ENCODE data around the gene SLC16A3.

DNA sequence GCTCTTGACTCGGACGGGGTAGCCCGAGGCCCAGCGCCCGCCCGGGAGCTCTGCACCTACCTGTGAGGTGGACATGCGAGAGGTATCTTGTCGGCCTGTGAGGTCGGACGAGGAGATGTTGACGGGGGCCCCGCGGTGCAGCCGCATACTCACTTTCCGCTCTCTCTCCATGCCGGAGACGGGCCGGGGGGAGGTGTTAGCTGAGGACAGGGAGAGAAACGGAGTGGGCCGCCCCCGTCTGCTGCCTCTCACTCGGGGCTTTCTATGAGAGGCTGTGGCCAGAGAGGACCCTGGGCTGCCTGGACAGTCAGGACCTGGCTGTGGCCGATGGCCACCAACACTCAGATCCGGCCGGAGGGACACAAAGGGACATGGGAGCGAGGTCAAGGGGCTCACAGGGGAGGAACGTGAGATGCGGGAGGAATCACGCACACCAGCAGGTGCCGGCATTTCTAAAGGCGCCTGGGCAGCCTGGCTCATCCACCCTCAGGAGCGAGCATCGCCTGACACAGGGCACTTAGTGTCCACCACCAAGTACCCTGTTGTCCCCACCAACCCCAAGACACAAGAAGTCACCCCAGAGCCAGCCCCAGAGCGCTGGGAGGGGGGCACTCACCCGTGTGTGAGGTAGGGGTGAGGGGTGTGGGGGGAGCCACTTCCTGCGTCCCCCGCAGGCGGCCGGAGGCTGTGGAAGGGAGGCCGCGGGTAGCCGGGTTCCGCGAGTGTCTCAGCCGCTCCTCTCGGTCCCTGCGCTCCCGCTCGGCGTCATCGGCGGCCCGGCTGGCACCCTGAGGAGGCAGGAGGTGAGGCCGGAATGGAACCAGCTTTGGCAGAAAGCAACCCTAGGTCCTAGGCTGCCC is 20.2 kb downstream of the SLC16A3 start:
- TF ChIP-seq, protein P1, sequence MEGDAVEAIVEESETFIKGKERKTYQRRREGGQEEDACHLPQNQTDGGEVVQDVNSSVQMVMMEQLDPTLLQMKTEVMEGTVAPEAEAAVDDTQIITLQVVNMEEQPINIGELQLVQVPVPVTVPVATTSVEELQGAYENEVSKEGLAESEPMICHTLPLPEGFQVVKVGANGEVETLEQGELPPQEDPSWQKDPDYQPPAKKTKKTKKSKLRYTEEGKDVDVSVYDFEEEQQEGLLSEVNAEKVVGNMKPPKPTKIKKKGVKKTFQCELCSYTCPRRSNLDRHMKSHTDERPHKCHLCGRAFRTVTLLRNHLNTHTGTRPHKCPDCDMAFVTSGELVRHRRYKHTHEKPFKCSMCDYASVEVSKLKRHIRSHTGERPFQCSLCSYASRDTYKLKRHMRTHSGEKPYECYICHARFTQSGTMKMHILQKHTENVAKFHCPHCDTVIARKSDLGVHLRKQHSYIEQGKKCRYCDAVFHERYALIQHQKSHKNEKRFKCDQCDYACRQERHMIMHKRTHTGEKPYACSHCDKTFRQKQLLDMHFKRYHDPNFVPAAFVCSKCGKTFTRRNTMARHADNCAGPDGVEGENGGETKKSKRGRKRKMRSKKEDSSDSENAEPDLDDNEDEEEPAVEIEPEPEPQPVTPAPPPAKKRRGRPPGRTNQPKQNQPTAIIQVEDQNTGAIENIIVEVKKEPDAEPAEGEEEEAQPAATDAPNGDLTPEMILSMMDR (IDR thresholded peaks at IDR 0.05; ENCODE audit: extremely low read depth in 1 of 2, insufficient read depth in 1 of 2, low read depth in 1 of 2, low read length in 2 of 2) = no peak
- no peak for TF ChIP-seq POLR2A (IDR thresholded peaks at IDR 0.05; ENCODE audit: low read depth, low read length)
- TF ChIP-seq POLR2AphosphoS5 (IDR thresholded peaks at IDR 0.05; ENCODE audit: insufficient read depth, low read depth, low read length) = no peak
- TF ChIP-seq, protein P2, sequence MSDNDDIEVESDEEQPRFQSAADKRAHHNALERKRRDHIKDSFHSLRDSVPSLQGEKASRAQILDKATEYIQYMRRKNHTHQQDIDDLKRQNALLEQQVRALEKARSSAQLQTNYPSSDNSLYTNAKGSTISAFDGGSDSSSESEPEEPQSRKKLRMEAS (IDR thresholded peaks at IDR 0.05; ENCODE audit: insufficient read depth, insufficient read length) = no peak
- no peak for TF ChIP-seq JUN (IDR thresholded peaks at IDR 0.05; ENCODE audit: borderline replicate concordance, insufficient read depth, insufficient read length, low read depth)
- TF ChIP-seq EZH2 (IDR thresholded peaks at IDR 0.05; ENCODE audit: borderline replicate concordance, low read depth, low read length, severe bottlenecking) = no peak
- TF ChIP-seq MYC (IDR thresholded peaks at IDR 0.05; ENCODE audit: low read depth, low read length) = no peak
- no peak for TF ChIP-seq FOS (IDR thresholded peaks at IDR 0.05; ENCODE audit: borderline replicate concordance, insufficient read depth, low read length)
